Stimulated activated CD4-positive, alpha-beta T cell treated with anti-CD3 and anti-CD28 coated beads, Interleukin-12 subunit alpha, Interleukin-12 subunit beta, amount 100 ng/mL, for 24 hours (primary cell): ENCODE measurements around the gene GPR146.
"Not testable (repeated sequence)": the region's sequence is repeated elsewhere in the genome, so short reads cannot be mapped to it uniquely, and the experiment has no call there.

Experiments
- DNase-seq, 2 experiments: peaks; one replicate each; pipeline ENCODE4 v3.0.0-alpha.2; 2020; ENCODE audit warnings: low read depth in 2 of 2

The GPR146 gene

DNA sequence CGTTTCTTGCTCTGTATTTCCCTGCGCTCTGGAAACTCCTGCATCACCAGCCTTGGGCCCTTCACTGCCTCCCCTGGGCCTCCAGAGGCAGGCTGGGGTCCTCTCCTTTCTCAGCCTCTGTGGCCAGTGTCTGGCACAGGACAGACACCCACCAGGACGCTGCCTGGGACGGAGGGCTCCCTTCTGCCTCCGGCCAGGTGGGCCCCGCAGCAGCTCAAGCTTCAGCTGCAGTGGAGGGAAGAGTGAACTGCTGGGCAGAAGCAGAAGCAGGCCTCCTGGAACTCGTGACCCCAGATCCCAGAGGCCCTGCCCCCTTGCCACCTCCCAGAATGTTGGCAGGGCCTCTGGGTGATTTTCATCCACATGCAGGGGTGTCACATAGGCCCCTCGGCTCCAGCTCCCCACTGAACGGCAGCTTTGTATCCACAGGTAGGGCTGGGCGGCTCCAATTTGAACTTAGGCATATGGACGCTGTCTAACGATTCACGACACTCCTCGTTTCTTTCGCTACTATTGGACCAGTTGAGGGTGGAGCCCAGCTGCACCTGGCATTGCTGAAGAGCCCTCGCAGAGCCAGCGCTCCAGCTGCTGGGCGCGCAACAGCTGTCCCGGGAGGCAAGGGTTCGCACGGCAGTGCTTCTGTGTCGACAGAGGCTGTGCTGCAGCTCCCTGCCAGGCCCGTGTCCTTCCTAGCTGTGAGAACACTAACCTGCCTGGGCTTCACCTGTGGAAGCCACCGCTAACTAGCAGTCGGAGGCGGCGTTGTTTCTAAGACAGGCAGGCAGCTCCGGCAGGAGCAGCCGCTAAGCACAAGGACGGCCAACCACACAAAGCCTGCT is 18.4 kb upstream of the GPR146 start:
- no peak for DNase-seq

GRCh38 chr7:1026721-1027161 is 17.6 kb upstream of the GPR146 start:
- no peak for DNase-seq

GRCh38 chr7:1027242-1028043 is 16.9 kb upstream of the GPR146 start:
- no peak for DNase-seq

GRCh38 chr7:1028044-1028770 is 16.1 kb upstream of the GPR146 start:
- DNase-seq: peak; percentile 73 to 80

DNA sequence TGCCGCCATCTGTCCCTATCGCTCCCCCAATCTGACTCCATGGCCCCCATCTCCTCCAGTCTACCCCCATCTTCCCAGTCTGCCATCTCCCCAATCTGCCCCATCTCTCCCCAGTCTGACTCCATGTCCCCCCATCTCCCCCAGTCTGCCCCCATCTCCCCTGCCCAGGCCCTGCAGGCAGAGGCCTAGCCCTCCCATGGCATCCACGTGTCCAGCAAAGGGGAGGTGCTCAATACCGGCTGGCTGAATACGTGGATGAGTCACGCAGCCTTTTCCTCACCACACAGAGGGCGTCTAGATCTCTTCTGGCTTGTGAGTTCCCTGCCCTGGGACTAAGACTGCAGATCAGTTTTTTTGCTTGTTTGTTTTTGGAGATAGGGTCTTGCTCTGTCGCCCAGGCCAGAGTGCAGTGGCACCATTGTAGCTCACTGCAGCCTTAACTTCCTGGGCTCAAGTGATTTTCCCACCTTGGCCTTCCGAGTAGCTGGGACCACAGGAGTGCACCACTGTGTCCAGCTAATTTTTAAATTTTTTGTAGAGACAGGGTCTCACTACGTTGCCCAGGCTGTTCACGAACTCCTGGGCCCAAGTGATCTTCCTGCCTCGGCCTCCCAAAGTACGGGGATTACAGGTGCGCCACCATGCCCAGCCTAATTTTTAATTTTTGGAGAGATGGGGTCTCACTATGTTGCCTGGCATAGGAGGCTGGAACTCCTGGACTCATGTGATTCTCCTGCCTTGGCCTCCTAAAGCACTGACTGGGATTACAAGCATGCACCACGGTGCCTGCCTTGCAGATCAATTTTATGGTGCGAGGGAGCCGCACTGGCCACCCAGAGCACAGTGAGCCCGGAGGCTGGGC is 15.3 kb upstream of the GPR146 start:
- DNase-seq: peak; percentile 17 to 56

DNA sequence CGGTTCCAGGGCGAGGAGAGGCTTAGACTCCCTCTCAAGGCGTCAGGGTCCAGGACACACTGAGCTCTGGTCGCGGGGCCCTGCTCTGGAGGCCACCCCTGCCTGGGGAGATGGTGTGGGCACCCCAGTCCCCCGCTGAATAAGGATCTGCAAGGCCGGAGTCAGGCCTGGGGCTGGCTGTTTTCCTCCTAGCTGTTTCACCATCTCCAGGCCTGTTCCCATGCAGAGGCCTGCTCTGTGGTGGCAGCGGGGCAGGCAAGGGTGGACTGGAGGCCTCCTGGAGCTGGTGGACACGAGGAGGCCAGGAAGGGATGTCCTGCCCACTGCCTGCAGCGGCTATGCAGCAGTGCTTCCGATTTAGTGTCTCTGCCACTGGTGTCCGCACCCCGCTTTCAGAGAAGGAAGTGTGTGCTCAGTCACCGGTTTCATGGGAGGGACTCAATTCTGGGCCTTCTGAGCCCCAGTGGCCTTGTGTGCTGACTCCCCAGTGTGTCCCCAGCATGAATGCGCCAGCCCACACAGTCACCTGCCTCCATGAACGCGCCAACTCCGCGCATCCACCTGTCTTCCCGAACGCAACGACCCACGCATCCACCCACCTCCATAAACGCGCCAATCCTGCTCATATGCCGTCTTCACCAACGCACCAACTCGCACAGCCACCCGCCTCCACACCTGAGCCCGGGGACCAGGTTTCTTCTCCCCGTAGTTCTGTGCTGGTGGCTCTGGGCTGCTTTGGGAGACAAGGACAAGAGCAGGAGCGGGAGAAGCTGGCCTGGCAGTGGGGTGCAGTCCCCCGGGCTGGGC is 14.5 kb upstream of the GPR146 start:
- DNase-seq: no peak

DNA sequence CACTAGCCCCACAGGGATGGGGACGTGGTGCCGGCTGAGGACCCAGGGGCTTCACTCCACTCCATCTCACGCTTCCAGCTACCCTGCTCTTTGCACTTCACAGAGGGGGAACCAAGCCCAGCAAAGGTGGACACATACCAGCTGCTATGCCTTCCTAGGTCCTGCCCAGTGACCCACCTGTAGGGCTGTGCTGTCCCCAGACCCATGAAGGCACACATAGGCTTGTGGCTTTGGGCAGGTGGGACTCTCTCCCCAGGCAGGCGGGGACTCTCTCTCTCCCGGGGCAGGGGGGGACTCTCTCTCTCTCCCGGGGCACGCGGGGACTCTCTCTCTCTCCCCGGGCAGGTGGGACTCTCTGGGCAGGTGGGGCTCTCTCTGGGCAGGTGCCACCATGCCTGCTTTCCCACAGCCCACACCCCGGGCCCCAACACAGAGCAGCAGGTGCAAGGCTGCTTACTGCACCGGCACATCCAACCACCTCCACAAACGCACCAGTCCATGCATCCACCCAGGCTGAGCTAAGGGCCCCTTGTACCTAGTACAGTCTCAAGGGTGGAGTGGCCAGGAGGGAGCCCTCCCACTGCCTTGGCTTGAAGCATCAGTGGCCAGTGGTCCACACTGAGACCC is 13.8 kb upstream of the GPR146 start:
- no peak for DNase-seq

- no peak for DNase-seq
Measured at GRCh38 chr7:1031716-1032455, 12.5 kb upstream of the GPR146 start.

GRCh38 chr7:1032536-1033181 is 11.7 kb upstream of the GPR146 start:
- no peak for DNase-seq

GRCh38 chr7:1033546-1034145 is 10.7 kb upstream of the GPR146 start:
- no peak for DNase-seq

DNA sequence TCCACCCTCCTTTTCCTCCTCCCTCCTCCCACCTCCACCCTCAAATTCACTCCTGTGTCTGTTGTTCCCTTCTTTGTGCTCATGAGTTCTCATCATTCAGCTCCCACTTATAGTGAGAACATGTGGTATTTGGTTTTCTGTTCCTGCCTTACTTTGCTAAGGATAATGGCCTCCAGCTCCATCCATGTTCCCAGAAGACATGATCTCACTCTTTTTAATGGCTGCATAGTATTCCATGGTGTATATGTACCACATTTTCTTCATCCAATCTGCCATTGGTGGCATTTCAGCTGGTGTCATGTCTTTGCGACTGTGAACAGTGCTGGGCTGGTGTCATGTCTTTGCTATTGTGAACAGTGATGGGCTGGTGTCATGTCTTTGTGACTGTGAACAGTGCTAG is 9.6 kb upstream of the GPR146 start:
- DNase-seq: not testable (repeated sequence)

GRCh38 chr7:1036164-1036928 is 8.0 kb upstream of the GPR146 start:
- not testable (repeated sequence) for DNase-seq

- not testable (repeated sequence) for DNase-seq
Measured at GRCh38 chr7:1040233-1040632, 4.1 kb upstream of the GPR146 start.

DNA sequence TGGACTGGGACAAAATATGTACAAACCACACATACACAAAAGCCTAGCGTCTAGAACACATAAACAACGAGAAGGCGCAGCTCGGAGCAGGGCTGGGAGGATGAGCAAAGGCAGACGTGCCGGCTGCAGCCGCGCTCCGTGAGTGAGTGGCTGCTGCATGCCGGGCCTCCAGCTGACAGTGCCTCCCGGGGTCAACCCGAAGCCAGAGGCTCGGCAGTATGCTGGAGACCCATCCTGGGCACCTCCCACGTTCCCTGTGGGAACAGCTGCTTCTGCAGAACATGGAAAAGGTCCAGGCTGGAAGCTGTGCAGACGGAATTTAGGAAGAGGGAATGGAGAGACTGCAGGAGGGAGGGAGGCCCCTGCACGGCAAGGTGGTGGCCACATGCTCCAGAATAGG is 3.6 kb upstream of the GPR146 start:
- DNase-seq: no peak

- no peak for DNase-seq
Measured at GRCh38 chr7:1041551-1042491, 2.5 kb upstream of the GPR146 start.

DNA sequence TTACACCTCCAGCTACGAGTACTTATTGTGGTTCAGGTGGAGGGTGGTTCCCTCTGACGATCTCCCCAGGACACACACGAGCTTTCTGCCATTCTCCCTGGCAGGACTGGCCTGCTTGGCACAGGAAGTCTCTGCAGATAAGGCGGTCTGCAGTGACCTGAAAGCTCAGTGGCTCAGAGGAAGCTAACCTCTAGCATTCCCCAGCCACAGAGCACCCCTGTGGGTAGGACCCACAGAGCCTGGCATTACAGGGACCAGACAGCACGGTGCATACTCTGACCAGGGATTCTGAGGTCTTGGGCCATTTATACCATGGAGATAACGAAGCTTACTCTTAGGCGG is 1.9 kb upstream of the GPR146 start:
- no peak for DNase-seq
